ENCODE measurements around the gene PUSL1.

- TF ChIP-seq SUZ12 (IDR thresholded peaks at IDR 0.05; ENCODE audit: extremely low read depth, insufficient read depth, insufficient read length) (no peak), YY1 (IDR thresholded peaks at IDR 0.05; ENCODE audit: insufficient read depth, insufficient read length) (no peak)
Observed at GRCh38 chr1:1264026-1264425, 44.4 kb upstream of the PUSL1 start.
